COLO668 (cell line): ENCODE measurements around the gene AK1.

Experiments
- DNase-seq: peaks from one replicate; lab custom pipeline; 2025; ENCODE audit not compliant: unreplicated experiment; lab: John Stamatoyannopoulos, UW

AK1 gene

DNA sequence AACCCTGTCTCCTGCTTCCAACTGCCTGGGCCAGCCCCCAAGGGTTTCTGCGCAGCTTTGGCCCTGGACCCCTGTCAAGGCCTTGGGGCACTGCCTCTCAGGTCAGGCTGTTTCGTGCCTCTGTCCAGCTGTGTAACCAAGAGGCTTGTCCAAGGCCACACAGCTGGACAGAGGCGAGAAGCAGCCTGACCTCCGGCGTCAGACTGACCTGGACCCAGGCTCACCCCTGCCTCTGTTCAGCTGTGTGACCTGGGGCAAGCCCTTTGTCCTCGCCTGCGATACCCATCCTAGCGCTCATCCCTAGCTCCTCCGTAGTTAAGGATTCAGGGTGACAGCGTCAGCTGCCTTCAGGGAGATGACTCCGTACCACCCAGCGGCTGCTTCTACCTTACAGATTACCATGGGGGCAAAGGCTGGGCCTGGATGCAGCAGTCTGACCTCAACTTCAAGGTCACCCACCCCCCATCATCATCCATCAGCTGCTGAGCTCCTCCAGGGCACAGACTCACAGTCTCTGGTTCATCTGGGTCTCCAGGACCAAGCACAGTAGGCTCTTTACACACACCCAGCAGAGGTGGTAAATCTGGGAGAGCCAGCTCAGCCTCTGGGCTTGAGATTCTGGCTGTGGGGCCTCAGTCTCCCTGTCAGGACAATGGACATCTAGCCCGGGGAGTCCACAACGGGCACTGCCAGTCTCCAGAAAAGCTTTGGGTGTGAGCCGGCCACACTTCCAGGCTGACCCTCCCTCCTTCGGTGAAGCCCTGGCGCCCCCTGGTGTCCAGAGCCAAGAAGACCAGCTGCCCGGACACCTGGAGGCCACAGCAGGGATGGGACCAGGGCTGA lies 7.9 kb downstream of the AK1 start:
- DNase-seq: peak; percentile 89

DNA sequence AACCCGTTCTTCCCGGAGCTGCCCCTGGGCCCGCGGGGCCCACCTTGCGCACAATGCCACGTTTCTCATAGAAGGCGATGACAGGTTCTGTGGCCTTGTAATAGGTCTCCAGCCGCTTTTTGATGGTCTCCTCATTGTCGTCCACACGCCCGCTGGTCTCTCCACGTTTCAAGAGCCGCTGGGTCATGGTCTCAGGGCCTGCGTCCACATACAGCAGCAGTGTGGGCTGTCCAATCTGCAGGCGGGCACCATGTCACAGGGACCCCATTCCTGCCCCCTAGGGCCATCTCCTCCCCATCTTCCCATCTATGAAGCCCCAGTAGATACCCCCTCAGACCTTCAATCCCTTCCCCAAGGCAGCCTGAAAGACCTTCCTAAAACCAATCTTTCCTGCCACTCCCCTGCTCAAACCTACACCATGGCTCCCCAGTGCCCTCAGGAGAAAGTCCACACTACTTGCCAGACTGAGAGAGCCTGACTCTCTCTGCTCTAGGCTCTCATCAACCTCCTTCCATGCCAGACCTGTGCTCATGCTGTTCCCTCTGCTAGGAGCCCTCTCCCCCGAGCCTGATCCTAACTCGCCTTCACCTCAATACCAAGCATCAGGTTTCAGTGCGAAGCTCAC lies 9.1 kb downstream of the AK1 start:
- no peak for DNase-seq

GRCh38 chr9:127867356-127868277 lies 9.9 kb downstream of the AK1 start:
- DNase-seq: no peak

DNA sequence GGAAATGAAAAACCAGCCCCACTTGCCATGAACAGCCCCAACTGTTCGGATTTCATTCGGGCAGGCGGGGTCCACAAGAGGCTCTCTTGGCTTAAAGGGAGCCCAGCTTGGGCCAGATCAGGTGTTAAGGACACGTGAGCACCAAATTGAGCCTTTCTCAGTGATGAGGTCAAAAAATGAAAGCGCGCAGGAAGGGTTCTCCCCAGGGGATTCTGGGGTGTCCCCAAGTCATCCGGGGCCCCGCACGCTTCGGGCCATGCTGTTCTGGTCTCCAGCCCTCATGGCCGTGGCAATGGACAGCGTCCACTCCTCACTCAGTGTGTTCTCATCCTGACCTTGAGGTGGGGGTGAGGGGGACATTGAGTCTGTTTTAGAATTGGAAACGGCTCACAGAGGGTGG lies 10.9 kb downstream of the AK1 start:
- no peak for DNase-seq

DNA sequence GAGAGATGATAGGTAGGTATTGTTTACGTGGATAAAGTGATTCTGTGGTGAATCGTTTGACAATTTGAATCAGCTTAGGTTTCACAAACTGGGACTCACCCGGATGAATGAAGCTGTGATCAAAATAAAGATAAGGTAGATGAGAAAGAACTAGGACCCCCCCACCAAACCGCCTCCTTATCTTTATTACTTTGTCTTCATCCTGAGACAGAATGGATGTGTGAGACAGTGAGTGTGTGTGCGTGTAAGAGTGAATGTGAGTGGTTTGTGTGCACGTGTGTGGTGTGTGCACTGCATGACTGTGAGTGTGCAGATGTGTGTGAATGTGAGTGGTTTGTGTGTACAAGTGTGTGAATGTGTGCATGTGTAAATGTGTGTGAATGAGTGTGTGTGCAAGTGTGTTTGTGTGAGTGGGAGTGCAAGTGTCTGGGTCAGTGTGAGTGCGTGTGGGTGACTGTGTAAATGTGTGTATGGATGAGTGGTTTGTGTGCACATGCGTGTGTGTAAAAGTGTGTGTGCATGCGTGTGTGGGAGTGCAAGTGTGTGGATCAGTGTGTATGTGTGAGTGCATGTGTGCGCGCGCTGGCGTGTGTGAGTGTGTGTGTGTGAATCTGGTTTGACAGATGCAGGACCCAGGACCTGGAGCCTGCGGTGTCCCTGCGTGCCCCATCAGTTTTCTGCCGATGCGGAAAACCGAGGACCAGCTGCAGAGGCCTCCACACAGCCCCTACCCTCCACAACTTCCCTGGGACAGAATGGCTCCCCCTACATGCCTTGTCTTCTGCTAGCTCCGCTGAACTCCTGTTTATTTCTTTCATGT lies 11.6 kb downstream of the AK1 start:
- no peak for DNase-seq

DNA sequence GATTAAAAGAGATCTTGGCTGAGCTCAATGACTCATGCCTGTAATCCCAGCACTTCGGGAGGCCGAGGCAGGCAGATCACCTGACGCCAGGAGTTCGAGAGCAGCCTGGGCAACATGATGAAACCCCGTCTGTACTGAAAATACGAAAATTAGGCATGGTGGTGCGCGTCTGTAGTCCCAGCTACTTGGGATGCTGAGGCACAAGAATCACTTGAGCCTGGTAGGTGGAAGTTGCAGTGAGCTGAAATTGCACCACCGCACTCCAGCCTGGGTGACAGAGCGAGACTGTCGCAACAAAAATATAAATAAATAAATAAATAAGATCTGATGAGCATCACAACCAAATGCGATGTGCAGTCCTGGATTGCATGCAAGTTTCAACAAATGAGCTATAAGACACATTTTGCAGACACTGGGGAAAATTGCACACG lies 14.3 kb downstream of the AK1 start:
- DNase-seq: no peak

DNA sequence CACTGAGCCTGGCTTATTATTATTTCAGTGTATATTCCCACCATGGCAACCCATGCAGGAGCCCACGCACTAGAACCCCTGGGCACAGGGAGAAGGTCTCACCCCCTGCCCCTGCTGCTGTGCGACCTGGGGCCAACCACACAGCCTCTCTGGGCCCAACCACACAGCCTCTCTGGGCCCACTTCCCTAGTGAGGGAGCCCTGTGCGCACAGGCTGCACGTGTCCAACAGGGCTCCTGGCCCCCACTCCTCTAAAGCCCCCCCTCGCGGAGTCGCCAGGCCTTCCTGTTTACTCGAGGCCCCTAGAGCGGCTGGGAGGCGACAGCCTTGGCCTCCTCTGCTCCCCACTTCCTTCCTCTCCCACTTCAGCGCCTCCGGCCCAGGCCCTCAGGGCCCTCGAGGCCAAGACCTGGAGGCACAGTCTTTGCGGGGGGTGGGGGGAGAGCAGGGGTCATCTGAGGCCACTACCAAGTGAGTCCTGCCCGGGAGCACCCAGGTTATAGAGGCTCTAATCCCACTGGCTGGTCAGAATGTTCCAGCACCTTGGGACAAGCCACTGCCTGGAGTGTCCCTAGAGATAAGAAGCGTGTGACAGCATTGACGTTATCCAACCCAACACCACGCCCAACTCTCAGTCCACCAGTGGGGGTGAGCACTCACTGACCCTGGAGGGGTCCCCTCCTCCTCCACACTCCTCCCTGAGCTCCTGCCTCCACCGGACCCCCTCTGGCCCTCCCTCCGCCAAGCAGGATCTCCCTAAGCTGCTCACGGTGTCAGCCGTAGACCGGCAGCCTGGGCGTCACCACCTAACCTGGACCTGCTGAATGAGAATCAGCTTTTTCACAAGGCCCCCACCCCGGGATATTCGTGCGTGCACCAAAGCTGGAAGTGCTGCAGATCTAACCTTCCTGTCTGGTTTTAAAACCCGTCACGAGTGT lies 15.1 kb downstream of the AK1 start:
- DNase-seq: no peak

- no peak for DNase-seq
These were observed 16.7 kb downstream of the AK1 start for GRCh38 chr9:127860779-127861178.

GRCh38 chr9:127860260-127860659 lies 17.2 kb downstream of the AK1 start:
- no peak for DNase-seq

DNA sequence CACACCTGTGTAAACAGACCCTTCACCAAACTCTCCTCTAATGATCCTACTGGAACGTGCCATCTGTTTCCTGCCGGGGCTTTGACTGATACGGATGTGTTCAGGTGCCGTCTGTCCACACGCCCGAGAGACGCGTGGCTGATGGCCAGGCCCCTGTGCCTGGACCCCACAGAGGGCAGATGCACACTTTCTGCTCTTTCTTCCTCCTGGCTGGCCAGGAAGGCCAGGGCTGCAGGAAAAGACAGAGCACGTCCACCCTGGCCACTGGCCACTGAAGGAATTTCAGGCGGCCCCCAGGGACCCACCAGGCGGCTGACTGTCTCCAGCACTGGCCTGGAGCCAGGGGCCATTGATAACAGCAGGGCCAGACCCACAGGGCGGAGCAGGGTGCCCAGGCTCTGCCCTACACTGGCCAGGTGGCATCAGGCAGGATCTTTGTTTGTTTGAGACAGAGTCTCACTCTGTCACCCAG lies 19.4 kb downstream of the AK1 start:
- peak; percentile 82 for DNase-seq

DNA sequence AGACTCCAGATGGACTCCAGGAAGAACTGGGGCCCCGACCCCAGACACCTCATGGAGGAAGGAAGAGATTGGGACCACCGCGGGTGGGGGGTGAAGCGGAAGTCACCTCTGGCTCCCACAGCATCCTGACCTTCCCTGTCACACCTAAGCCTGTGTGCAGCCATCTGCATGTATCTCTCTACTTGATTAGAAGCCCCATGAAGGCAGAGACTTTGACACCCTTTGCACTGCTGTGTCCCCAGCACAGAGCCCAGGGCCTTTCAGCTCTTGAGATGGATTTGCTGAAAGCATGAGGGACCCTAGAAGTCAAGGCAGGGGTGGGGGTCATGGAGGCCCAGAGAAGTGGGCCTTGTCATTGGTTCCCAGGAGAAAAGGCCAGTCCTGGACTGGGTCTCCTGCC lies 20.2 kb downstream of the AK1 start:
- DNase-seq: no peak

DNA sequence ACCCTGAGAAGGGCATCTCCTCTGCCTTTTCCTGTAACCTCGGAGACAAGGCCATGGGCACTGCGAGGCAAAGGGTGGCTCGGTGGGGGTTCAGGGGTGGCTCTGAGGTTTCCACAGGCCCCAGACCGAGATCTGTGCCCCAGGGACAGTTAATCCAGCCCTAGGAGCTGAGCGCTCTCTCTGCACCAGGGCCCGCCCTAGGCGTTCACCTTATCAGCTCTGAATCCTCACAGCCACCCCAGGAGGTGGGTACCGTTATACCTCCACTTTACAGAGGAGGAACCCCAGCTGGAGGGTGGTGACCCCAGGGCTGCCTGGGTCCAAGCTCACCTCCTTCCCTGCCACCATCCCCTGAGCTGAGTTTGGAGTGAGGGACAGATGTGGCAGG lies 20.8 kb downstream of the AK1 start:
- no peak for DNase-seq

GRCh38 chr9:127856094-127856728 lies 21.3 kb downstream of the AK1 start:
- DNase-seq: no peak

GRCh38 chr9:127855522-127855921 lies 22.0 kb downstream of the AK1 start:
- no peak for DNase-seq

DNA sequence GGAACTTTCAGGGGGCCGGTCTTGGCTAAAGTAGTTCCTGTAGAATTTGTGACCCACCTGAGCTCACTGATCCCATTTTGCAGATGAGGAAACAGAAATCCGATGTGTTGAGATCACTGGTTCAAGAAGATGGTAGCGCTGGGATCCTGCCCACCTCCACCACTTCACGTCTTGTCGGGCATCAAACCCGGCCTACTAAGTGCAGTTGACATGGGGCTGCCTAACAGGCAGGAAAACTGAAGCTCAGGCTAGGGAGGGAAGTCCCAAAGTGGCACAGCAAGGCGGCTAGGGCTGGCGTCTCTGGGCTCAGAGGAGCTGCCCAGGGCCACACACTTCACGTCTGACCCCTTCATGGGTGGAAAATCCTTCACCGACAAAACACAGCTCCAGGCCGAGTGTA lies 22.5 kb downstream of the AK1 start:
- DNase-seq: no peak

DNA sequence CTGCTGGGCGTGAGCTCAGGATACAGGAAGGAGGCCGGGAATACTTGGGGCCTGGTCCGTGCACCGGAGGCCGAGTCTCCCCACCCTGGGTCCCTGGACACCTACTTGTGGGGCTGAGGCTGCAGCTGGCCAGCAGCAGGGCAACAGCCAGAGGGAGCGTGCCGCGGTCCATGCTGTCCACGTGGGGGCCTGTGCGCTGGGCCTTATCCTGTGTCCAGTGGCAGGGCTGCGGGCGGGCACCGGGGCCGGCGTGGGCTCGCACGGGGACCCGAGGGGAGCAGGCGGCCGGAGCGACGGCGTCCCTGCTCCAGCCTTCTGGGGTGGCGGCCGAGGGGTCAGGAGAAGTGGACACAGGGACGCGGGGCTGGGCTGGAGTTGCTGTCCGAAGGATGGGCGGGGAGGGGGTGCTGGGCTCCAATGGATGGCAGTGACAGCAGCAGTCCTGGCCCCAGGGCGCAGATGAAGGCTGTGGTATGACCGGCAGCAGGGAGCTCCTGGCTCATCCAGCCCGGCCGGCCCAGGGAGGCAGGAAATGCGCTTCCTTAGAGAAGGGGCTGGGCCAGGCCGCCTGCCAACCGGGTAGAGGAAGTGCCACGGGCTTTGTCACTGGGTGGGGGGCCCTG lies 23.2 kb downstream of the AK1 start, which contains the start of gene ENG:
TSS of gene ENG (minus strand) at position 475 of the 623 bp plus-strand sequence. CDS start at position 172, 303 bp downstream.
- peak; percentile 55 for DNase-seq

- DNase-seq: no peak
These were observed 23.9 kb downstream of the AK1 start for GRCh38 chr9:127853312-127854183.
